Esophagus muscularis mucosa (tissue), 4 donors: ENCODE measurements around the gene DCD. TPM values are rescaled to one million over a fixed set of nuclear protein-coding genes. Genes with fewer than 3 reads are reported as not detected.
A peak's percentile ranks its signal among the peaks of the same experiment; 100 is the strongest.

Source experiments
- DNase-seq: peaks from one replicate; pipeline ENCODE4 v3.0.0-alpha.2; 2017; ENCODE audit errors: extremely low spot score
- H3K27ac ChIP-seq, 4 donors: fragments of 200-600 bp; sonication (generic); replicated peaks in 1 of 4; 1 replicate in 3 of 4; 2 replicates in 1 of 4; pipeline ENCODE4 v1.5.1; 2016 to 2019; ENCODE audit warnings: mild to moderate bottlenecking in 1 of 4
- H3K27me3 ChIP-seq, 4 donors: fragments of 200-600 bp; sonication (generic); one replicate each; pipeline versions ENCODE4 v1.5.1 to v1.6.0; 2016 to 2019
- H3K36me3 ChIP-seq, 4 donors: fragments of 200-600 bp; sonication (generic); one replicate each; pipeline ENCODE4 v1.5.1; 2016 to 2019
- H3K4me1 ChIP-seq, 4 donors: fragments of 200-600 bp; sonication (generic); one replicate each; pipeline ENCODE4 v1.5.1; 2016 to 2019
- H3K4me3 ChIP-seq, 4 donors: fragments of 200-600 bp; sonication (generic); 1 replicate in 2 of 4; 2 replicates in 2 of 4; pipeline ENCODE4 v1.5.1; 2016 to 2019; ENCODE audit warnings: mild to moderate bottlenecking in 4 of 4, moderate library complexity in 1 of 4
- H3K9me3 ChIP-seq, 4 donors: fragments of 200-600 bp; sonication (generic); 1 replicate in 3 of 4; 2 replicates in 1 of 4; pipeline ENCODE4 v1.5.1; 2016 to 2019
- EP300 ChIP-seq: sonication (generic); formaldehyde crosslinking; IDR thresholded peaks from one replicate; pipeline ENCODE4 v1.6.1; 2017; ENCODE audit warnings: antibody characterized with exemption
- POLR2A ChIP-seq: fragments of 450-650 bp; IDR thresholded peaks from one replicate; pipeline ENCODE4 v1.6.1; 2017; ENCODE audit warnings: antibody characterized with exemption, moderate library complexity, mild to moderate bottlenecking, low read depth
- POLR2AphosphoS5 ChIP-seq, 2 donors: sonication (generic); formaldehyde crosslinking; IDR thresholded peaks; one replicate each; pipeline ENCODE4 v1.6.1; 2017; ENCODE audit warnings: antibody characterized with exemption in 2 of 2
- WGBS: methylation state at CpG from one replicate; pipeline ENCODE4 v1.1.5; 2018; 5-methylcytosine and 5-hydroxymethylcytosine counted together
- intact Hi-C: fragments of 100-400 bp; cut with DNase I; formaldehyde crosslinking; loops from one replicate; pipeline ENCODE4 v1.15.1; 2023
- total RNA-seq, 4 donors: library from RNA; depleted of rRNA; stranded (reverse); fragments of >200 nt; gene quantifications; one replicate each; pipeline versions ENCODE4 v1.1.0 to v1.2.1, GENCODE V29; 2016
- TF ChIP-seq, protein P1 (sequence below), 3 experiments: fragments of 200-600 bp in 2 of 3; fragments of 450-650 bp in 1 of 3; sonication (generic) in 2 of 3; IDR thresholded peaks; one replicate each; pipeline ENCODE4 v1.5.1; 2017 to 2019; ENCODE audit warnings: antibody characterized with exemption in 3 of 3, mild to moderate bottlenecking in 2 of 3, moderate library complexity in 1 of 3

The DCD gene
- total RNA-seq, 4 donors from 2014 or later, result not detected

DNA sequence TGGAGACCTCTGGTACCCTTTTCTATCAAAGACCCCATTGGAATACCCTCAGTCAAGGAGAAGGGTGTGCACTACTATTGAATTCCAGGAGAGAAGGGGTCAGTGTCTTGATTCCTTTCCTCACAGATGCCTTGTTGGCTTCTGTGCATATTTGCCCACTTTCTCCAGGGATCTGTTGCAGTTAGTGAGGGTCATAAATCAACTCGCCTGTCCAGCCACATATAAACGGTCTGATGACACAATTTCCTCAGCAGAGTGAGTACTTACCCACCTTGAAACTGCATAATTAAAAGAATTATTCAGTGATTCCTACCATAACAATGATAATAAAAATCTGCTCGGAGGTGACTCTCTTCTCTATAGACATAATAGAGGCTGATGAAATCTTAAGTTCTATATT lies 13.9 kb upstream of the DCD start:
- H3K36me3 ChIP-seq, result no peaks in the 10 kb centered on the region
- no peaks in the 10 kb centered on the region for H3K4me1 ChIP-seq
- no peak overlapping the region for H3K4me3 ChIP-seq
- H3K27me3 ChIP-seq, result no peaks in the 10 kb centered on the region
- no peak overlapping the region for H3K27ac ChIP-seq
- TF ChIP-seq, protein P1, sequence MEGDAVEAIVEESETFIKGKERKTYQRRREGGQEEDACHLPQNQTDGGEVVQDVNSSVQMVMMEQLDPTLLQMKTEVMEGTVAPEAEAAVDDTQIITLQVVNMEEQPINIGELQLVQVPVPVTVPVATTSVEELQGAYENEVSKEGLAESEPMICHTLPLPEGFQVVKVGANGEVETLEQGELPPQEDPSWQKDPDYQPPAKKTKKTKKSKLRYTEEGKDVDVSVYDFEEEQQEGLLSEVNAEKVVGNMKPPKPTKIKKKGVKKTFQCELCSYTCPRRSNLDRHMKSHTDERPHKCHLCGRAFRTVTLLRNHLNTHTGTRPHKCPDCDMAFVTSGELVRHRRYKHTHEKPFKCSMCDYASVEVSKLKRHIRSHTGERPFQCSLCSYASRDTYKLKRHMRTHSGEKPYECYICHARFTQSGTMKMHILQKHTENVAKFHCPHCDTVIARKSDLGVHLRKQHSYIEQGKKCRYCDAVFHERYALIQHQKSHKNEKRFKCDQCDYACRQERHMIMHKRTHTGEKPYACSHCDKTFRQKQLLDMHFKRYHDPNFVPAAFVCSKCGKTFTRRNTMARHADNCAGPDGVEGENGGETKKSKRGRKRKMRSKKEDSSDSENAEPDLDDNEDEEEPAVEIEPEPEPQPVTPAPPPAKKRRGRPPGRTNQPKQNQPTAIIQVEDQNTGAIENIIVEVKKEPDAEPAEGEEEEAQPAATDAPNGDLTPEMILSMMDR (IDR thresholded peaks at IDR 0.05), result no peak
- TF ChIP-seq EP300, result no peak
- no peak for TF ChIP-seq POLR2AphosphoS5 (IDR thresholded peaks at IDR 0.05)
- no peak for TF ChIP-seq POLR2A
- 61% methylated on average over 3 of the region's 3 CpGs for WGBS
- H3K9me3 ChIP-seq, result no peaks in the 10 kb centered on the region
- no peak for DNase-seq
- intact Hi-C loops, result no loop called here

DNA sequence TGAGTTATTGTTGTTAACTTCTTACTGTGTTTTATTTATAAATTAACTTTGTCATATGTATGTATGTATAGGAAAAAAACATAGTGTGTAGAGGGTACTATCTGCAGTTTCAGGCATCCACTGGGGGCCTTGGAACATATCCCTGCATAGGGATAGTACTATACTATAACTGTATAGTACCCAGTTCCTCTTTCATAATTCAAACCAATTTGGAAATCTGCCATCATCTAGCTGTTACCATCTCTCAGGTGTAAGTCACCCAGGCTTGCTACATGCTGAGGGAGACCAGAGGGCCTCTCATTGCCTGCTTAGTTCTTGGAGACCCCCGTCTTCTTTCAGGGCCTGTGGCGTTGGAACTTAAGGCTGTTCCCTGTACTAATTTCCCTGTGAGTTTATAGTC lies 12.9 kb upstream of the DCD start:
- Histone ChIP-seq H3K36me3 (no peaks in the 10 kb centered on the region), H3K27me3 (no peaks in the 10 kb centered on the region), H3K4me3 (no peak overlapping the region), H3K4me1 (no peaks in the 10 kb centered on the region), H3K9me3 (no peaks in the 10 kb centered on the region), H3K27ac (no peak overlapping the region)
- 96% methylated on average over 2 of the region's 2 CpGs for WGBS
- no peak for DNase-seq
- intact Hi-C loops, result no loop called here
- TF ChIP-seq EP300 (no peak), POLR2A (no peak), POLR2AphosphoS5 (IDR thresholded peaks at IDR 0.05) (no peak)
- TF ChIP-seq, protein P1 (IDR thresholded peaks at IDR 0.05), result no peak

DNA sequence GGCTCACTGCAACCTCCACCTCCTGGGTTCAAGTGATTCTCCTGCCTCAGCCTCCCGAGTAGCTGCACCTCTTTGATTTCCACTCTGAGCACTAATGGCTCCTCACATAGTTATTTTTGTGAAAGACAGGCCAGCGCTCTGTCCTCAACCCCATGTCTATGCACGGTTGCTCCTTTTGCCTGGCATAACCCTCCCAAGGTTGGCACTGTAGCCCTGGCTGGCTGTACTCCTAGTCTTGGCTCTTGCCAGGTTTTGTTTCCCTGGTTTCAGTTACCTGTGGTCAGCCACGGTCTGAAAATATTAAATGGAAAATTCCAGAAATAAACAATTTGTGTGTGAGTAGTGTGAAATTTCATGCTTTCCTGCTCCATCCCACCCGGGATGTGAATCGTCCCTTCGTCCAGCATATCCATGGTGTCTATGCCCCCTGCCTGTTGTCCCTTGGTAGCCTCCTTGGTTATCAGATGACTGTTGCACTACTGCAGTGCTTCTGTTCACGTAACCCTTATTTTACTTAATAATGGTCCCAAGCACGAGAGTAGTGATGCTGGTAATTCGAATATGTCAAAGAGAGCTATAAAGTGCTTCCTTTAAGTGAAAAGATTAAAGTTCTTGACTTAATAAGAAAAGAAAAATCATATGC lies 12.3 kb upstream of the DCD start:
- no peak for TF ChIP-seq POLR2A
- TF ChIP-seq POLR2AphosphoS5 (IDR thresholded peaks at IDR 0.05), result no peak
- TF ChIP-seq EP300, result no peak
- TF ChIP-seq, protein P1 (IDR thresholded peaks at IDR 0.05), result no peak
- no peaks in the 10 kb centered on the region for H3K9me3 ChIP-seq
- no peak for DNase-seq
- H3K4me1 ChIP-seq, result no peaks in the 10 kb centered on the region
- intact Hi-C loops, result no loop called here
- no peak overlapping the region for H3K4me3 ChIP-seq
- H3K36me3 ChIP-seq, result no peaks in the 10 kb centered on the region
- H3K27me3 ChIP-seq, result no peaks in the 10 kb centered on the region
- 80% methylated on average over 10 of the region's 10 CpGs for WGBS
- H3K27ac ChIP-seq, result no peak overlapping the region

DNA sequence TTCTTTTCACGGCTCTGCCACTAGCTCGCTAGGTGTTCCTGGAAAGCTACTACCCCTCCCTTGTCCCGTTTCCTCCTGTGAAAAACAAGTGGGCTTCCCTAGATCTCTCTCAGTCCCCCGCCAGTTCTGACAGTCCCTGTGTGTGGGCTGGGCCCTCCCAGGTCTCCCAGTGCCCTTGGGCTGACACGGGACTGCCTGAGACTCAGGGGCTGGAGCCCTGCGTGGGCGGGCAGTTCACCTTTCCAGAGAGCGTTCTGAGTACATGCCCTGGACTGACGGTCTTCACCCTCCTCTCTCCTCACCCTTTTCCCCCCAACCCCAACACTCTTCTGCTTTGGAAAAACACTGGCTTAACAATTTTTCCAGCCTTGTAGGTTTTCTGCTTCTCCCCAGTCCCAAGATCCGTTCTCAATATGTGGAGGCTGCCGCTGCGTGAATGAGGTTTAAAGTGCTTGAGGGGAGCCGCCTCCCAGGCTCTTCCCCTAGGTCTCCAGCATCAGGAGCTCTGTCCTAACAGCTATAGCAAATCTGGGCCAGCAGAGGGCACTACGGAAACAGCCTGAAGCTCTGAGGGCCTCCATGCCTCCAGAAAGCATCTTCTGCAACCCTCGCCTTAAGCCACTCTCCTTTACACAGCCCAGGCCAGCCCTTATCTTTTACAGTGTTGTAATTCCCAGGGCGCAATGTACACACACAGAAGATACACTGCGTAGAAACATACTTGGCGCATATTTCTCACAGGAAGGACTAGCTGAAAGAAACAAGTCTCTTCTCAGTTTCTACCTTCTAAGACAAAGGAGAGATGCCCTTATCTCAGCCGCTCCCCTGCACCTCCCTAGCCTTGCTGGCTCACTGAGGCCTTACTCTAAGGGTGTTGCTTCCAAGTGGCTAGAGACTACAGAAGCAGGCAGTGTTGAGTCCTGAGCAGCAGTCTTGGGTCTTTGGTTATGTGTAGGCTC lies 10.4 kb upstream of the DCD start:
- Histone ChIP-seq H3K9me3 (no peaks in the 10 kb centered on the region), H3K27me3 (no peaks in the 10 kb centered on the region), H3K4me1 (no peaks in the 10 kb centered on the region), H3K4me3 (no peak overlapping the region), H3K36me3 (no peaks in the 10 kb centered on the region), H3K27ac (no peak overlapping the region)
- TF ChIP-seq, protein P1 (IDR thresholded peaks at IDR 0.05), result peak in 1 of 3 experiments; percentile 27
- no peak for TF ChIP-seq EP300
- DNase-seq, result peak; percentile 86
- 67% methylated on average over 19 of the region's 19 CpGs for WGBS
- intact Hi-C loops, result no loop called here
